Bronchial smooth muscle cell (primary cell): Measurements from ENCODE around the gene STK40. TPM values are rescaled to one million over a fixed set of nuclear protein-coding genes. Genes with fewer than 3 reads are reported as not detected.

ENCODE experiments used
- total RNA-seq: library from RNA; depleted of rRNA; stranded (reverse); fragments of >200 nt; gene quantifications from 2 replicates; pipeline ENCODE4 v1.2.1, GENCODE V29; 2014

The STK40 gene, protein sequence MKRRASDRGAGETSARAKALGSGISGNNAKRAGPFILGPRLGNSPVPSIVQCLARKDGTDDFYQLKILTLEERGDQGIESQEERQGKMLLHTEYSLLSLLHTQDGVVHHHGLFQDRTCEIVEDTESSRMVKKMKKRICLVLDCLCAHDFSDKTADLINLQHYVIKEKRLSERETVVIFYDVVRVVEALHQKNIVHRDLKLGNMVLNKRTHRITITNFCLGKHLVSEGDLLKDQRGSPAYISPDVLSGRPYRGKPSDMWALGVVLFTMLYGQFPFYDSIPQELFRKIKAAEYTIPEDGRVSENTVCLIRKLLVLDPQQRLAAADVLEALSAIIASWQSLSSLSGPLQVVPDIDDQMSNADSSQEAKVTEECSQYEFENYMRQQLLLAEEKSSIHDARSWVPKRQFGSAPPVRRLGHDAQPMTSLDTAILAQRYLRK
- total RNA-seq: 9.6 and 11.5 TPM in 2 replicates

DNA sequence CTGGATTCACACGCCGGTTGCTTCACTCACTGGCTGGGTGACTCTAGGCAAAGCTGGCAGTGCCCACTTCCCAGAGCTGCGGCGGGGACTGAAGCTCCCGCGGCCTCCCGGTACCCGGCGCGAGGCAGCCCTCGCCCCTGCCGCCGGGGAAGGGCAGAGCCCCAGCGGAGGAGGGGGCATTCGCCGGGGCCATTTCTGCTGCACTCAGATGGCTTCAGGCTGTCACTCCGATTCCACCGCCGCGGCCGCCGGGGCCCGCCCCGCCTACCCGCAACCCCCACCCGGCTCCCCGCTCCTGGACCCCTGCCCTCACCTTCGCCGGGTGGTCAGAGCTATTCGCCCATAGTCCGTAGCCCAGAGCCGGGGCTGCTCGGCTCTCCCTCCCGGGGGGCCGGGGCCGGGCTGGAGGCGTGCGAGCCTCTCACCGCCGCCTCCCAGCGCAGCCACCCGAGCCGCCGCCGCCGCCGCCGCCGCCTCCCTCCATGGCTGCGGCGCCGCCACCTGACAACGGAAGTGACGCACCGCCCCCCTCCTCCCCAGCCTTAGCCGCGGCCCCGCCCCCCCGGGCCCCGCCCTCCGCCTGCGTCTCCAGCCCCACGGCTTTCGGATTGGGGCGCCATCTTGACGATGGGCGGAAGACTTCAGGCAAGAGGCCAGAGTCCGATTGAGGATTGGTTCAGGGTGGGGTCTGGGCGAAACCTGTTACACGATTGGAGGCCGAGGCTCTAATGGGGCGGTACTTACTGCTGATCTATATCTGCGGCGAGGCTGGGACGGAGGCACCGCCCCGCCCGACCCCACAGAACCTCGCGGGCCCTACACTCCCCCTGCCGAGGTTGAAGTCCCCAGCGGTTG is at the start of gene STK40:
Gene STK40 (minus strand): TSS at position 515 of the 855 bp plus-strand sequence. CDS start 24,592 bp downstream, outside the sequence.

DNA sequence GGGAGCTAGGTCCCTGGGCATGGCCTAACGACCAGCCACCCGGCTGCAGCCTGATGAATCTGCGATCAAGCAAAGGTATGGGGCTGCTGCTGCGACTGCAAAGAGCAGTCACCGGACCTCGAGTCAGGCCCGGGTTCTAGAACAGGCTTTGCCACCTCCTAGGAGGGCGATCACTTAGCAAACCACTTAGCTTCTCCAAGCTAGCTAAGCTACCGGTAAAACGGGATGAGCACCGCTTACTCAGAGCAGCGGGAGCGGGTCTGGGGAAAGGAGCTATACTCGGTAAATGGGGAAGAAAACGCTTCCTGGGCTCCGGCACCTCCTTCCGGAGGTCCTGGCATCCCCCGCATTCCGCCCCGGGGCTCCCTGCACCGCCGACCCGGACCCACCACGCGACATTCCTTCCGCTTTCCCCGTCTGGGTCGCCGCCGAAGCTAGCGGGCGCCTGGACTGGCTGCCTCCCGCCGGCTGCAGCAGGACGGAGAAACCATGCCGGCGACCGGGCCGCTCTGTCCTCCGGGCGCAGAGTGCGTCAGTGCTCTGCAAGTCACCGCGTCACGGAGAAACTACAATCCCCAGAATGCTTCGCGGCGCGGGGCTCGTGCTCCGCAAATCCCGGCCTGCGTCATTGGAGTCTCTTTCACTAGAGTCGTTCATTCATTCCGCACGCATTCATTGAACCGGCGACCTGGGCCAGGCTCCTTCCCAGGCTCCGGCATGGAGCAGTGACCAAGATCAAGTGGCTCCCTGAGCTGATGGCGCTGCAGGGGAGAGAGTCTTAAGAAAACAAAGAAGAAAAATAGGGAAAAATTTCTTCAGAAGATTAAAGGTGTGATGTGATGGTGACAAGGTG is 11.9 kb upstream of the STK40 start, which contains the start of gene LSM10:
Gene LSM10 (minus strand): TSS at position 531 of the 853 bp plus-strand sequence. CDS start 3,779 bp downstream, outside the sequence.

DNA sequence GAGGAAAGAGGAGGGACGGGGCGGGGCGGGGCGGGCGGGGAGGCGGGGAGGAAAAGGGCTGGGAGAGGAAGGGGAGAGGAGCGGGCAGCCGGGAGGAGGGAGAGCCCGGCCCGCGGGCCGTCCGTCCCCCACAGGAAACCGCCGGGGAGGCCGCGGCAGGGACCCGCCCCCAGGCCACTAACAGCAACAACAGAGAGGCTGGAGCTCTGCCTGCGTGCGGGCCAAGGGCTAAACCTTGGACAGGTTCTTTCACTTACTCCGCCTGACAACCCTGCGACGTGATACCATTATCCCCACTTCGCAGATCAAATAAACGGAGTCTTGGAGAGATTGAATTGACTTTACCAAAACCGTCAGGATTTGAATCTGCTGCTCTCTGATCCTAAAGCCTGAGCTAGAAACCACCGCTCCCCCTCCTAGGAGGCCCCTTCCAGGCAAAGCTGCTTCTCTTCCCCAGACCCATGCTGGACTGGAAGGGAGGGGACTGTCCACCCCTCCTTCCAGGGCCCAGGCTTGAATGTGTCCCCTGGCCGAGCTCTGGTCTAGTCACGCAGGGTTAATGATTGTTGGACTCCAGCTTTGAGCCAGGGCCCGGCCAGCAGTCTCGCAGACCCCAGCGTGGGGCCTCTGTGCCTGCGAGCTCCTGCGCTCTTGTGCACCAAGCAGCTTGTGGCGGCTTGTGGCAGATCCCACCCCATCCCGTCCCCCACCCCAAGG is 61.9 kb downstream of the STK40 start, which contains the start of gene EVA1B:
Gene EVA1B (minus strand): TSS at position 10 of the 717 bp plus-strand sequence. CDS start 608 bp downstream, outside the sequence.

DNA sequence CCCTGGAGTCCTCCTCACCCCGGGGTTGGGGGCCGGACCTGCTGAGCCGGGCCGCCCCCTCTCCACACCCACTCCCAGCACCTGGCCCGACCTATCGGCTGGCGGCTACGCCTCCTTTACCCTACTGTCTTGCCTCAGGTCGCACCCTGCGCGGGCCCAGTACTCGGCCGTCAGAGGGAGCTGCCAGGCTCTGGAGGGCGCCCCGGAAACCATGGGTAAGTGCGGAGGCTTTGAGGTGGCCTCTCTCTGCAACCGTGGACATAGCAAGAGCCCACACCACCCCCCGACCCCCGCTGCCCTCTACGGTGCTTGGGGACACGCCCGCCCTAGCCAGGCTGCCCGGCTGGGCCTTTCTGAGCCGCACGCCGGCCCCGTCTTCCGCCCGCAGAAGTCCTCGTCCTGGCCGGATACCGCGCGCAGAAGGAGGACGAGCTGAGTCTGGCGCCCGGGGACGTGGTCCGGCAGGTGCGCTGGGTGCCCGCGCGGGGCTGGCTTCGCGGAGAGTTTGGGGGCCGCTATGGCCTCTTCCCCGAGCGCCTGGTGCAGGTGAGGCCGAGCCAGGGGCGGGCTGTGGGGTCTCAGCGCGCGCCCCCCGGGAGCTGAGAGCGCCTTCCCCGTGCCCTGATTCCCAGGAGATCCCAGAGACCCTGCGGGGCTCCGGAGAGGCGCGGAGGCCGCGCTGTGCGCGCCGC is 79.4 kb downstream of the STK40 start, which contains the start of gene SH3D21:
Gene SH3D21 (plus strand): TSS at position 159 of the 692 bp plus-strand sequence. CDS start 53 bp downstream, at position 212.

Other genes starting within 250 kb of the STK40 start
- 70.9 and 72.6 TPM in 2 replicates for gene TRAPPC3, start 236.4 kb downstream of the STK40 start, total RNA-seq
- 53.5 and 54.1 TPM in 2 replicates for gene MAP7D1, start 229.8 kb downstream of the STK40 start, total RNA-seq
- gene THRAP3, start 161.5 kb downstream of the STK40 start, total RNA-seq: 43.3 and 72.5 TPM in 2 replicates
- 1.5 and 2.5 TPM in 2 replicates for gene SH3D21, start 79.6 kb downstream of the STK40 start, total RNA-seq
- gene EVA1B, start 62.3 kb downstream of the STK40 start, total RNA-seq: 113 and 186 TPM in 2 replicates
- 10.6 and 14.3 TPM in 2 replicates for gene LSM10, start 12.0 kb upstream of the STK40 start, total RNA-seq
- gene OSCP1, start 64.5 kb upstream of the STK40 start, total RNA-seq: 12.0 and 15.3 TPM in 2 replicates
- 31.9 and 59.6 TPM in 2 replicates for gene MRPS15, start 78.5 kb upstream of the STK40 start, total RNA-seq
- under 0.01 TPM in 2 replicates for gene CSF3R, start 97.0 kb upstream of the STK40 start, total RNA-seq